ENCODE results near the gene TMPRSS4. TPM values are rescaled to one million over a fixed set of nuclear protein-coding genes. Genes with fewer than 3 reads are reported as not detected.

TMPRSS4 gene
- total RNA-seq, 2 experiments from 2014 or later, result not detected

DNA sequence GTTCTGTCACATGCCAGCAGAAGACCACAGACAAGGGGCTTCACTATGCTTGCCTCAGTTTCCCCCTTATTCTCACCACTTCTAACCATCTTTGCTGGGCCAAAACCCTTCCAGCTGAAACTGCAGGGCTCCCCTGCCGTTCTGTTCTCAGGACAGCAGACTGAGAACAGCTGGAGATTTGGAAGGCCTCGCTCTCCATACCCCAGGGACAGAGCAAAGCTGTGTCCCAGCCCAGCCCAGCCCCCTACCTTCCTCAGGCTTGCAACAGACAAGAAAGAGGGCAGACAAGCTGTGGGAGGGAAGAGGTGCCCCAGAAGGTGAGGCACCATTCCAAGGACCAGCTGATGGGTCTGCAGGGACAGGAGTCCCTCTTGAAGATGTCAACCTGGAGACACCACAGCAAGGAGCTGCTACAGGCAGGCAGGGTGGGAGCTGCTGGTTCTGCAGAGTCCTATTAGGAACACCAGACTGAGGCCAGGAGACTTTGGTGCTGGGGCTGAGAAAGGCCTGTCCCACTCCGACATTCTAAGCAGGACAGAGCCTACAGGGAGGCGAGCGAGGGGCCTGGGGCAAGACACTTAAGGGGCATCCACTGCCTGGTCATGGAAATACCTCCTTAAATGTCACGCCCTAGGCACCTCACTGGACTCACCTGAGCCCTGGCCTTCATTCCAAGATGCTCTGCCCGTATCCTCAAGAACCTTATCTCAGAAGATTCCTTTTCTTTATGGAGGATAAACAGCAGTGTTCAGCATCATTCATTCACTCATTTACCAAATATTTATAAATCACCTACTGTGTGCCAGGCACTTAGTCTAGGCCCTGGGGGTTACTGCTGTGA, 92.6 kb downstream of the TMPRSS4 start:
- CTCF ChIA-PET, result no interaction called here
- no peaks in the 10 kb centered on the region for H3K36me3 ChIP-seq (ENCODE audit: insufficient read depth, low read length)
- Mint-ChIP-seq H3K4me1 (ENCODE audit: low read depth) (peaks cover 5% of the 10 kb centered on the region), H3K36me3 (ENCODE audit: low read depth) (no peaks in the 10 kb centered on the region), H3K27me3 (peaks cover 7% of the 10 kb centered on the region), H3K9me3 (no peaks in the 10 kb centered on the region), H3K4me3 (no peak overlapping the region), H3K27ac (no peak overlapping the region)
- H3K4me3 ChIP-seq (ENCODE audit: low read length), result no peak overlapping the region
- H3K27me3 ChIP-seq (ENCODE audit: control insufficient read depth in 1 of 2, insufficient read depth in 2 of 2, low read length in 2 of 2), result peaks cover 0 to 2% of the 10 kb centered on the region in 2 experiments
- H3K4me1 ChIP-seq (ENCODE audit: insufficient read depth, low read length), result peaks cover 8% of the 10 kb centered on the region
- DNase-seq (no peak), ATAC-seq (ENCODE audit: poor library complexity) (no peak)
- no peak overlapping the region for H3K27ac ChIP-seq (ENCODE audit: low read depth in 1 of 2, low read length in 2 of 2)
- intact Hi-C loops (cut with DNase I, micrococcal nuclease), result loop anchor here (5.0 to 10.0 kb wide), 3 partner anchors 325 to 742 kb away; no protein-coding TSS in a partner anchor
- POLR2A ChIA-PET, result no interaction called here
- no peaks in the 10 kb centered on the region for H3K9me3 ChIP-seq (ENCODE audit: control insufficient read depth in 1 of 2, insufficient read depth in 1 of 2, low read length in 2 of 2)
- TF ChIP-seq, protein P1, sequence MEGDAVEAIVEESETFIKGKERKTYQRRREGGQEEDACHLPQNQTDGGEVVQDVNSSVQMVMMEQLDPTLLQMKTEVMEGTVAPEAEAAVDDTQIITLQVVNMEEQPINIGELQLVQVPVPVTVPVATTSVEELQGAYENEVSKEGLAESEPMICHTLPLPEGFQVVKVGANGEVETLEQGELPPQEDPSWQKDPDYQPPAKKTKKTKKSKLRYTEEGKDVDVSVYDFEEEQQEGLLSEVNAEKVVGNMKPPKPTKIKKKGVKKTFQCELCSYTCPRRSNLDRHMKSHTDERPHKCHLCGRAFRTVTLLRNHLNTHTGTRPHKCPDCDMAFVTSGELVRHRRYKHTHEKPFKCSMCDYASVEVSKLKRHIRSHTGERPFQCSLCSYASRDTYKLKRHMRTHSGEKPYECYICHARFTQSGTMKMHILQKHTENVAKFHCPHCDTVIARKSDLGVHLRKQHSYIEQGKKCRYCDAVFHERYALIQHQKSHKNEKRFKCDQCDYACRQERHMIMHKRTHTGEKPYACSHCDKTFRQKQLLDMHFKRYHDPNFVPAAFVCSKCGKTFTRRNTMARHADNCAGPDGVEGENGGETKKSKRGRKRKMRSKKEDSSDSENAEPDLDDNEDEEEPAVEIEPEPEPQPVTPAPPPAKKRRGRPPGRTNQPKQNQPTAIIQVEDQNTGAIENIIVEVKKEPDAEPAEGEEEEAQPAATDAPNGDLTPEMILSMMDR (IDR thresholded peaks at IDR 0.05), result no peak

DNA sequence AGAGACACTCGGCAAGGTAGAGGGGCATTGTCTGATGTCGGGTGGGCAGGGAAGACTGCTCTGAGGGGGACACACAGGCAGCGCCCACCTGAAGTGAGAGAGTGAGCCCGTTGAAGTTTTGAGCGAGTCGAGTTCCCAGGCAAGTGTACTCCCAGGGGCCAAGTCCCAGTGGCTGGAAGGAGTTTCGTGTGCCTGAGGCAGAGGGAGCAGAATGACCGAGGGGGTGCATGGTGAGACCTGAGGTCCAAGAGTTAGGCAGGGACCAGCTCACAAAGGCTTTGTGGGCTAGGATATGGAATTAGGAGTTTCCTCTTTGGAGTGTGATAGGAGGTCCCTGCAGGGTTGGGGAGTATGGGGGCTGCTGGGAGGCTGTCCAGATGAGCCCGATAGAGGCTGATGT, 93.4 kb downstream of the TMPRSS4 start:
- ChIA-PET CTCF (interaction anchor here (1.1 kb wide), 1 partner anchor 191 kb away, joined by 3 read pairs; no protein-coding TSS in a partner anchor), POLR2A (no interaction called here)
- no peaks in the 10 kb centered on the region for H3K9me3 Mint-ChIP-seq
- no peaks in the 10 kb centered on the region for H3K36me3 Mint-ChIP-seq (ENCODE audit: low read depth)
- H3K27ac ChIP-seq (ENCODE audit: low read depth in 1 of 2, low read length in 2 of 2), result no peak overlapping the region
- TF ChIP-seq, protein P1 (IDR thresholded peaks at IDR 0.05), result no peak
- H3K4me3 ChIP-seq (ENCODE audit: low read length), result no peak overlapping the region
- no peak overlapping the region for H3K27ac Mint-ChIP-seq
- H3K4me1 ChIP-seq (ENCODE audit: insufficient read depth, low read length), result peaks cover 8% of the 10 kb centered on the region
- H3K9me3 ChIP-seq (ENCODE audit: control insufficient read depth in 1 of 2, insufficient read depth in 1 of 2, low read length in 2 of 2), result no peaks in the 10 kb centered on the region
- H3K4me1 Mint-ChIP-seq (ENCODE audit: low read depth), result peaks cover 5% of the 10 kb centered on the region
- H3K27me3 Mint-ChIP-seq, result peaks cover 5% of the 10 kb centered on the region
- DNase-seq, result no peak
- no peaks in the 10 kb centered on the region for H3K36me3 ChIP-seq (ENCODE audit: insufficient read depth, low read length)
- no peak overlapping the region for H3K4me3 Mint-ChIP-seq
- no peak for ATAC-seq (ENCODE audit: poor library complexity)
- intact Hi-C loops (cut with DNase I, micrococcal nuclease), result loop anchor here (5.0 to 10.0 kb wide), 3 partner anchors 325 to 743 kb away; no protein-coding TSS in a partner anchor
- peaks cover 0 to 2% of the 10 kb centered on the region in 2 experiments for H3K27me3 ChIP-seq (ENCODE audit: control insufficient read depth in 1 of 2, insufficient read depth in 2 of 2, low read length in 2 of 2)

DNA sequence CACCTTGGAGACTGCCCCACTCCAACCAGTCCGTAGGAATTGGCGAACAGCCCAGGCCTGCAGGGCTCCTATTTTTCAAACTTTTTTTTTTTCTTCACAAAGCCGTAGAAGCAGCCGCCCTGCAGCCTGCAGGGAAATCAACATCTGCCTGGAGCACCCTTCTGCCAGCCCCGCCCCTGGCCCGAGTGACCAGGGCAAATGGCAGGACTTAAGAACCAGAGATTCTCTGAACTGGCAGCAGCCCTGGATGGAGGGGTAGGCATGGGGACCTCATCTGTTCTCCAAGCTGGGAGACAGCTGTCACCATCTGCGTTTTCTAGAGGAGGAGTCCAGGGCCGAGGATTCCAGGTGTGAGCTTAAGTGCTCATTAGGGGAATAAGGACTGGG, 94.0 kb downstream of the TMPRSS4 start:
- H3K4me3 ChIP-seq (ENCODE audit: low read length), result no peak overlapping the region
- no peak overlapping the region for H3K27ac ChIP-seq (ENCODE audit: low read depth in 1 of 2, low read length in 2 of 2)
- intact Hi-C loops (cut with DNase I, micrococcal nuclease), result loop anchor here (1.0 to 10.0 kb wide), 5 partner anchors 26 to 744 kb away; no protein-coding TSS in a partner anchor
- no peaks in the 10 kb centered on the region for H3K36me3 ChIP-seq (ENCODE audit: insufficient read depth, low read length)
- CTCF ChIA-PET, result interaction anchor here (1.1 to 1.6 kb wide), 10 partner anchors 10 to 745 kb away, joined by 3 to 12 read pairs (median 4); no protein-coding TSS in a partner anchor
- no peaks in the 10 kb centered on the region for H3K9me3 ChIP-seq (ENCODE audit: control insufficient read depth in 1 of 2, insufficient read depth in 1 of 2, low read length in 2 of 2)
- H3K27me3 ChIP-seq (ENCODE audit: control insufficient read depth in 1 of 2, insufficient read depth in 2 of 2, low read length in 2 of 2), result peaks cover 0 to 2% of the 10 kb centered on the region in 2 experiments
- Mint-ChIP-seq H3K36me3 (ENCODE audit: low read depth) (no peaks in the 10 kb centered on the region), H3K27me3 (peaks cover 5% of the 10 kb centered on the region), H3K4me1 (ENCODE audit: low read depth) (peaks cover 5% of the 10 kb centered on the region), H3K9me3 (no peaks in the 10 kb centered on the region), H3K27ac (no peak overlapping the region), H3K4me3 (no peak overlapping the region)
- POLR2A ChIA-PET, result interaction anchor here (1.5 kb wide), 1 partner anchor 363 kb away, joined by 5 read pairs; no protein-coding TSS in a partner anchor
- TF ChIP-seq, protein P1 (IDR thresholded peaks at IDR 0.05), result no peak
- DNase-seq, result no peak
- peaks cover 8% of the 10 kb centered on the region for H3K4me1 ChIP-seq (ENCODE audit: insufficient read depth, low read length)
- ATAC-seq (ENCODE audit: poor library complexity), result no peak

Other genes with a start within 250 kb of the TMPRSS4 start
- not detected for gene FXYD6, start 200.4 kb upstream of the TMPRSS4 start, total RNA-seq
- gene TMPRSS13, start 147.7 kb upstream of the TMPRSS4 start, total RNA-seq, result 1 to 10 TPM in 1 of 2 experiments, under 1 TPM in 1; 0.99 to 1.4 TPM
- 100 to 1,000 TPM; 193 to 203 TPM for gene IL10RA, start 90.7 kb upstream of the TMPRSS4 start, total RNA-seq
- gene SMIM35, start 9.9 kb downstream of the TMPRSS4 start, total RNA-seq, result under 1 TPM; 0.06 to 0.08 TPM
- gene SCN4B, start 75.7 kb downstream of the TMPRSS4 start, total RNA-seq, result not detected
- not detected for gene SCN2B, start 99.6 kb downstream of the TMPRSS4 start, total RNA-seq
- 10 to 100 TPM; 26.7 to 30.3 TPM for gene JAML, start 147.9 kb downstream of the TMPRSS4 start, total RNA-seq
- 10 to 100 TPM; 29.0 to 30.2 TPM for gene MPZL3, start 175.3 kb downstream of the TMPRSS4 start, total RNA-seq
- gene MPZL2, start 187.2 kb downstream of the TMPRSS4 start, total RNA-seq, result 1 to 10 TPM in 1 of 2 experiments, under 1 TPM in 1; 0.95 to 1.8 TPM
- gene CD3E, start 227.7 kb downstream of the TMPRSS4 start, total RNA-seq, result 100 to 1,000 TPM; 483 to 515 TPM

Measured in CD4-positive, alpha-beta T cell (primary cell).